Adrenal gland (tissue), 12 donors: ENCODE measurements around the gene VPS9D1. TPM values are rescaled to one million over a fixed set of nuclear protein-coding genes. Genes with fewer than 3 reads are reported as not detected.

Experiments
- DNase-seq, 7 donors: peaks; one replicate each; pipeline ENCODE4 v3.0.0-alpha.2; 2019 to 2020
- H3K27ac ChIP-seq, 5 donors: fragments of 200-600 bp; sonication (generic) in 4 of 5; 1 replicate in 3 of 5; 2 replicates in 2 of 5; pipeline versions ENCODE4 v1.5.1 to v1.8.0; 2016 to 2020; ENCODE audit warnings: mild to moderate bottlenecking in 1 of 5
- H3K27me3 ChIP-seq: fragments of 200-600 bp; 2 replicates; pipeline ENCODE4 v1.8.0; 2021
- H3K36me3 ChIP-seq, 2 donors: fragments of 200-600 bp; replicated peaks in 1 of 2; 1 replicate in 1 of 2; 2 replicates in 1 of 2; pipeline versions ENCODE4 v1.5.1 to v1.8.0; 2018 to 2022
- H3K4me1 ChIP-seq, 2 donors: fragments of 200-600 bp; replicated peaks in 1 of 2; 1 replicate in 1 of 2; 2 replicates in 1 of 2; pipeline versions ENCODE4 v1.5.1 to v1.8.0; 2018 to 2021
- H3K4me3 ChIP-seq, 4 donors: fragments of 200-600 bp; sonication (generic) in 3 of 4; one replicate each; pipeline ENCODE4 v1.5.1; 2016 to 2018
- H3K9me3 ChIP-seq, 3 donors: fragments of 200-600 bp; sonication (generic) in 1 of 3; replicated peaks in 1 of 3; 1 replicate in 2 of 3; 2 replicates in 1 of 3; pipeline versions ENCODE4 v1.5.1 to v1.8.0; 2016 to 2021
- CTCF ChIP-seq, 6 experiments: fragments of 450-650 bp in 4 of 6; fragments of 200-600 bp in 2 of 6; sonication (generic) in 1 of 6; IDR thresholded peaks; 1 replicate in 5 of 6; 2 replicates in 1 of 6; pipeline versions ENCODE4 v1.5.1 to v1.8.0; 2016 to 2021; ENCODE audit warnings: antibody characterized with exemption in 6 of 6, mild to moderate bottlenecking in 2 of 6, moderate library complexity in 1 of 6
- POLR2A ChIP-seq, 2 donors: fragments of 450-650 bp; IDR thresholded peaks; one replicate each; pipeline ENCODE4 v1.6.1; 2017; ENCODE audit warnings: antibody characterized with exemption in 2 of 2, mild to moderate bottlenecking in 2 of 2, moderate library complexity in 1 of 2
- WGBS, 4 donors: extraction: QIAGEN DNeasy Blood & Tissue Kit in 2 of 4; methylation state at CpG; one replicate each; pipeline versions ENCODE4 v1.1.5 to v1.1.7; 2013 to 2017; 5-methylcytosine and 5-hydroxymethylcytosine counted together
- intact Hi-C, 2 donors: fragments of 100-400 bp; cut with DNase I; formaldehyde crosslinking; loops; one replicate each; pipeline versions ENCODE4 v1.14.1 to v1.15.0; 2022 to 2023
- polyA plus RNA-seq, 3 donors: library from polyadenylated mRNA; stranded (reverse); fragments of 200-250 nt in 2 of 3; fragments of 350-450 nt in 1 of 3; fragmentation: Illumina TruSeq in 1 of 3; extraction: RNeasy Lipid Tissue Mini Kit (QIAGEN cat#74804) in 1 of 3; gene quantifications; one replicate each; pipeline ENCODE4 v1.2.3, GENCODE V29; 2013 to 2014
- total RNA-seq, 9 donors: library from RNA; depleted of rRNA in 4 of 9; stranded (reverse); fragments of >200 nt in 4 of 9; fragments of 120-200 nt in 1 of 9; fragmentation: NEBNext Ultra II Directional in 1 of 9; extraction: Animal tissue kit (Norgen Biotek cat#: 25700) in 1 of 9; gene quantifications; one replicate each; pipeline versions ENCODE4 v1.1.0 to v1.2.4, GENCODE V29; 2013 to 2023
- donor health status: healthy with polysubstance abuse.
- donor health status: Bipolar disorder and iron deficiency.
- donor health status: DM: yes; HTN: yes; CAD: no.
- donor health status: DM: no; HTN: no; CAD: no.
- donor health status: DM: no; HTN: no; CAD: no.
- donor health status: DM: yes; HTN: yes; CAD: no.

The VPS9D1 gene
- total and polyA plus RNA-seq, 12 donors: 3.9 to 102 (median 23.2) TPM

- Histone ChIP-seq H3K36me3 (peaks cover 0 to 44% of the 10 kb centered on the region in 2 donors), H3K4me1 (peaks cover 8 to 10% of the 10 kb centered on the region in 2 donors)
- intact Hi-C loops: no loop called here
Measured at GRCh38 chr16:89689142-89689541, 31.6 kb downstream of the VPS9D1 start.

GRCh38 chr16:89688395-89688794 is 32.3 kb downstream of the VPS9D1 start:
- TF ChIP-seq POLR2A (IDR thresholded peaks at IDR 0.05) (no peak), CTCF (IDR thresholded peaks at IDR 0.05) (no peak)
- Histone ChIP-seq H3K27ac (no peak overlapping the region), H3K36me3 (peaks cover 0 to 37% of the 10 kb centered on the region in 2 donors), H3K9me3 (no peaks in the 10 kb centered on the region), H3K4me3 (no peak overlapping the region), H3K27me3 (no peaks in the 10 kb centered on the region), H3K4me1 (peaks cover 8 to 10% of the 10 kb centered on the region in 2 donors)
- no peak for DNase-seq
- intact Hi-C loops: no loop called here
- WGBS, 4 donors: 86 to 96% (median 88%) methylated on average over 5 of the region's 5 CpGs

More at GRCh38 chr16:89689142-89689541, 31.6 kb downstream of the VPS9D1 start:
- Histone ChIP-seq H3K9me3 (no peaks in the 10 kb centered on the region), H3K27me3 (no peaks in the 10 kb centered on the region), H3K27ac (no peak overlapping the region), H3K4me3 (no peak overlapping the region)
- no peak for DNase-seq
- WGBS, 4 donors: 92 to 97% (median 93%) methylated on average over 11 to 13 of the region's 13 CpGs
- TF ChIP-seq POLR2A (IDR thresholded peaks at IDR 0.05) (no peak), CTCF (IDR thresholded peaks at IDR 0.05) (no peak)

GRCh38 chr16:89687092-89687940 is 33.4 kb downstream of the VPS9D1 start:
- peak in 1 of 7 donors; percentile 22 for DNase-seq
- WGBS, 4 donors: 12 to 26% (median 14%) methylated on average over 18 to 42 of the region's 42 CpGs
- H3K4me3 ChIP-seq: peak overlapping the region; percentile 42 to 82 (median 68)
- H3K27me3 ChIP-seq: no peaks in the 10 kb centered on the region
- intact Hi-C loops: no loop called here
- peak overlapping the region in 3 of 5 donors; percentile 45 to 81 (median 59) for H3K27ac ChIP-seq
- no peaks in the 10 kb centered on the region for H3K9me3 ChIP-seq
- H3K4me1 ChIP-seq: peaks cover 8 to 10% of the 10 kb centered on the region in 2 donors
- peaks cover 0 to 28% of the 10 kb centered on the region in 2 donors for H3K36me3 ChIP-seq
- TF ChIP-seq POLR2A (IDR thresholded peaks at IDR 0.05) (no peak), CTCF (IDR thresholded peaks at IDR 0.05) (no peak)

- Histone ChIP-seq H3K9me3 (no peaks in the 10 kb centered on the region), H3K27ac (peak within 1 kb of the TSS in 4 of 5 donors; percentile 49 to 81 (median 68)), H3K36me3 (peaks cover 0 to 21% of the 10 kb centered on the region in 2 donors), H3K4me3 (peak within 1 kb of the TSS; percentile 42 to 82 (median 68)), H3K4me1 (peaks cover 8 to 10% of the 10 kb centered on the region in 2 donors), H3K27me3 (no peaks in the 10 kb centered on the region)
- WGBS, 4 donors: 1% methylated on average over 31 to 67 of the region's 67 CpGs; no CpG with 5 or more reads in 1 of the 4 donors
- DNase-seq: peak; percentile 83 to 95 (median 93)
- TF ChIP-seq POLR2A (IDR thresholded peaks at IDR 0.05) (peak; percentile 53 to 54), CTCF (IDR thresholded peaks at IDR 0.05) (no peak)
- intact Hi-C loops: no loop called here
Measured at GRCh38 chr16:89686520-89687091, 34.1 kb downstream of the VPS9D1 start, which contains the start of gene CDK10. TSS of gene CDK10 (plus strand) at chr16:89686689. CDS start at chr16:89686711, 22 bp downstream.
